Measurements from ENCODE around the gene CCDC88B. TPM values are rescaled to one million over a fixed set of nuclear protein-coding genes. Genes with fewer than 3 reads are reported as not detected.

Gene CCDC88B, protein sequence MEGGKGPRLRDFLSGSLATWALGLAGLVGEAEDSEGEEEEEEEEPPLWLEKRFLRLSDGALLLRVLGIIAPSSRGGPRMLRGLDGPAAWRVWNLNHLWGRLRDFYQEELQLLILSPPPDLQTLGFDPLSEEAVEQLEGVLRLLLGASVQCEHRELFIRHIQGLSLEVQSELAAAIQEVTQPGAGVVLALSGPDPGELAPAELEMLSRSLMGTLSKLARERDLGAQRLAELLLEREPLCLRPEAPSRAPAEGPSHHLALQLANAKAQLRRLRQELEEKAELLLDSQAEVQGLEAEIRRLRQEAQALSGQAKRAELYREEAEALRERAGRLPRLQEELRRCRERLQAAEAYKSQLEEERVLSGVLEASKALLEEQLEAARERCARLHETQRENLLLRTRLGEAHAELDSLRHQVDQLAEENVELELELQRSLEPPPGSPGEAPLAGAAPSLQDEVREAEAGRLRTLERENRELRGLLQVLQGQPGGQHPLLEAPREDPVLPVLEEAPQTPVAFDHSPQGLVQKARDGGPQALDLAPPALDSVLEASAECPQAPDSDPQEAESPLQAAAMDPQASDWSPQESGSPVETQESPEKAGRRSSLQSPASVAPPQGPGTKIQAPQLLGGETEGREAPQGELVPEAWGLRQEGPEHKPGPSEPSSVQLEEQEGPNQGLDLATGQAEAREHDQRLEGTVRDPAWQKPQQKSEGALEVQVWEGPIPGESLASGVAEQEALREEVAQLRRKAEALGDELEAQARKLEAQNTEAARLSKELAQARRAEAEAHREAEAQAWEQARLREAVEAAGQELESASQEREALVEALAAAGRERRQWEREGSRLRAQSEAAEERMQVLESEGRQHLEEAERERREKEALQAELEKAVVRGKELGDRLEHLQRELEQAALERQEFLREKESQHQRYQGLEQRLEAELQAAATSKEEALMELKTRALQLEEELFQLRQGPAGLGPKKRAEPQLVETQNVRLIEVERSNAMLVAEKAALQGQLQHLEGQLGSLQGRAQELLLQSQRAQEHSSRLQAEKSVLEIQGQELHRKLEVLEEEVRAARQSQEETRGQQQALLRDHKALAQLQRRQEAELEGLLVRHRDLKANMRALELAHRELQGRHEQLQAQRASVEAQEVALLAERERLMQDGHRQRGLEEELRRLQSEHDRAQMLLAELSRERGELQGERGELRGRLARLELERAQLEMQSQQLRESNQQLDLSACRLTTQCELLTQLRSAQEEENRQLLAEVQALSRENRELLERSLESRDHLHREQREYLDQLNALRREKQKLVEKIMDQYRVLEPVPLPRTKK (N-terminal part only)
- polyA plus RNA-seq (ENCODE audit: insufficient read length in 3 of 3) = 1 to 10 TPM; 1.7 to 2.0 (median 1.8) TPM

DNA sequence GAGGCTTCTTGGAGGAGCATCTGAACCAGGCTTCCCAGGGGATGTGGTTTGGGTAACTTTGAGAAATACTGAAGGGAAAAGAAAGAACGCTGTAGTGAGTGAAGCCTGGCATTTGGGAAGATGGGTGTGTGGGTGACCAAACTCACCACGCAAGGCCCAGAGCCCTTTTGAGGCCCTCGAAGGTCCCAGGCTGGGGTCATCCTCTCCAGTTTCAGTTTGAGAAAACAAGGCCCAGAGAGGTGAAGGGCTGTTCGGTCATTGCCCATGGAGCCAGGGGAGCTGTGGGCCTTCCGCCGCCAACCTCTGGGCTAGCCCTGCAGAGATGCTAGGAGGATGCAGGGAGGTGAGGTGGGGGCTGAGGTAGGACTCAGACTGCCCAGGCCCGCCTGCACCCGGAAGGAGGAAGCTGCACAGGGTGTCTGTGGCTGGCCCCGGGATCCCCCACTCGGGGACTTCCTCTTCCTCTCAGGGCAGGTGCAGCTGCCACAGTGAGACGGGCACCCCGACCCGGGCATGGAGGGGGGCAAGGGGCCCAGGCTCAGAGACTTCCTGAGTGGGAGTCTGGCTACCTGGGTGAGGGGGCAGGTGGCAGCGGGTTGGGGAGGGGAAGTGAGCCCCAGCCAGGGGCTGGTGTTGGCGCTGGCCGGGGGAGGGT, at the start of gene CCDC88B:
CCDC88B (plus strand) TSS at position 451 of the 655 bp plus-strand sequence; CDS start at position 514, 63 bp downstream.
- DNase-seq (ENCODE audit: low read depth in 3 of 3, low spot score in 2 of 3) = no peak

DNA sequence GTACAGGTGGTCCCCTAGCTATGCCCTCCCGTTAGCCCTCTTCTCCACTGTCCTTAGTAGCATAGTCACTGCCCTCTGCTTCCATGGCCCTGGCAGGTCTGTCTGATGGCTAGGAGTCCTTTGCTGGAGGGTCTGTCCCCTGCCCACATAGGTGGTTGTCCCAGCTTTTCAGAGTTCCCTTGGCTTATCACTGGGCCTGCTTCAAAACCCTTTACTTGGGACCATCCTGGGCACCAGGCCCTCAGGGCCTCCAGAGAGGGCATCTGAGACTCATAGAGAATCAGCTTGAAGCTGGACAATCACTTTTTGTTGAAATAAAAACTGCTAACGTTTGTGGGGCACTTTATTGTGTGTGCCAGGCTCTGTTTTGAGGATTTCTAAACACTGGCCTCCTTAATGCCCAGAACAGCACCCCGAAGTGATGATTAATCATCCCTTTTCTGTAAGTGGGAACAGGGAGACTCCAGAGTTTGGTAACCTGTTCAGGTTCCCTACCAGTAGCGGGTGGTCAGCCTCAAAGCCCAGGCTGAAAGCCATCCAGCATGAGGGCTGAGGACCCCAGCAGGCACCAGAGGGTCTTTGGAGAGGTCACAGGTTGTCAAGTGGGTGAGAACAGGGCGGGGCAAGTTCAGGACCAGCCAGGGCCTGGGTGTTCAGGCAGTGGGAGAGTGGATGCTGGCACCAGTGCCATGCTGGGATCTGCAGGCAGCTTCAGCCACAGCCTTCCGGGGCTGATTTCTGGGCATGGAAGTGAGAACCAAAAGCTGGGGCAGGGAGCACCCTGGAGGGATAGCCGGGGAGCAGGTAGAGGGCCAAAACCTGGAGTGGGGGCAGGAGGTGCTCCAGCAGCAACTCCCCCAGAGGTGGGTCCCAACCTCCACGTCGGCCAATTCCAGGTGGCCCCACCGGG, 49.4 kb upstream of the CCDC88B start:
- DNase-seq (ENCODE audit: low read depth in 3 of 3, low spot score in 2 of 3) = no peak

DNA sequence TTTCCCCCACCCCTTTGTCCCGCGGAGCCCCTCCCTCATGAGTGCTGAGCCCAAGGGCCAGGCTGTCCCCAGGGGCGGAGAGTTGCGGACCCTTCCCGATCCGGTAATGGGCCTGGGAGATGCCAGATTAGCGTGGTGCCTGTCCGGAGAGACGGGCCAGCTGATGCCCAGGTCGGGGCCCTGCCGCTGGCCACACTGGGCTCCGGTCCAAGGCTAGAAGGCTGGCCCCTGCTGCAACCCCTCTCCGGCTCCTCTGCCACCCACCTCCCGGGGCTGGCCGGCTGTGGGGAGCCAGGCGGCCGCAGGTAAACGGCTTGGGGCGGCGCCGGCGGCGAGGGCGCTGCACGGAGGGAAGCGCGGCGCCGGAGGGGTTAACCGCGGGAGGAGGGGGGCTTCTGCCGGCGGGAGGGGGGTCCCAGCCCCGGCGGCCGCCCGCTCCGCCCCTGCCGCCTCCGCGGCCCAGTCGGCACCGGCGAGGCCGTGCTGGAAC, 48.7 kb upstream of the CCDC88B start, which contains the start of gene KCNK4:
KCNK4 (plus strand) TSS at position 41 of the 490 bp plus-strand sequence. CDS start 1,717 bp downstream, outside the sequence.
- DNase-seq (ENCODE audit: low read depth in 3 of 3, low spot score in 2 of 3) = no peak

DNA sequence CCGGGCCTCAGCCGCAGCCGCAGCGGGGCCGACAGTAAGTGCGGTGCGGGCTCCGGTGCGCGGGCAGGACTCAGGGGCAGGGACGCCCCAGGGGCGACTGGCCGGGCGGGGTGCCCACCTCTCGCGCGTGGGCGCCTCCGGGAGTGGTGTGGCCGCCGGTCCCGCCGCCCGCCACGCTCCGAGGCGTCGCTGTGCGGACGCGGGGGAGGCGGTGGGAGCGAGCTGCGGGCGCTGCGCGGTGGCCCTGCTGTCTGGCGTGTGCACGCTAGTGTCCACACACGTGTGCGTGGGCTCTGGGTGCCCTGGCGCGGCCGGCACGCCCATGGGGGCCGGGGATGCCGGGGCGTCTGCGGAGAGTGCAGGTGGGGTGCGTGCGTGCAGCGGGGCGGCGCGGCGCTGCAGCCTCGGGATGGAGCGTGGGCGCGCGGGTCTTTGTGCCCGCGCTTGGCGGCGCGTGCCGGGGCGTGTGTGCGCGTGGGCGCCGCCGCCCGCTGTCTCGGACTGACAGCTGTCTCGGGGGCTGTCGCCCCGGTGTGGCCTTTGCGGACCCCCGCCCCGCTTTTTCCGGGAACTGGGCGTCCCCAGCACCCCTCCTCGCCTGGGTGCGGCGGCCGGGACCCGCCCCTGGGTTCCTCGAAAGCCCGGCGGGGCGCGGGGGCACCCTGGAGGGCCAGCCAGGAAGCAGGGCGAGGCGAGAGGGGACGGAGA, 48.1 kb upstream of the CCDC88B start:
- no peak for DNase-seq (ENCODE audit: low read depth in 3 of 3, low spot score in 2 of 3)

DNA sequence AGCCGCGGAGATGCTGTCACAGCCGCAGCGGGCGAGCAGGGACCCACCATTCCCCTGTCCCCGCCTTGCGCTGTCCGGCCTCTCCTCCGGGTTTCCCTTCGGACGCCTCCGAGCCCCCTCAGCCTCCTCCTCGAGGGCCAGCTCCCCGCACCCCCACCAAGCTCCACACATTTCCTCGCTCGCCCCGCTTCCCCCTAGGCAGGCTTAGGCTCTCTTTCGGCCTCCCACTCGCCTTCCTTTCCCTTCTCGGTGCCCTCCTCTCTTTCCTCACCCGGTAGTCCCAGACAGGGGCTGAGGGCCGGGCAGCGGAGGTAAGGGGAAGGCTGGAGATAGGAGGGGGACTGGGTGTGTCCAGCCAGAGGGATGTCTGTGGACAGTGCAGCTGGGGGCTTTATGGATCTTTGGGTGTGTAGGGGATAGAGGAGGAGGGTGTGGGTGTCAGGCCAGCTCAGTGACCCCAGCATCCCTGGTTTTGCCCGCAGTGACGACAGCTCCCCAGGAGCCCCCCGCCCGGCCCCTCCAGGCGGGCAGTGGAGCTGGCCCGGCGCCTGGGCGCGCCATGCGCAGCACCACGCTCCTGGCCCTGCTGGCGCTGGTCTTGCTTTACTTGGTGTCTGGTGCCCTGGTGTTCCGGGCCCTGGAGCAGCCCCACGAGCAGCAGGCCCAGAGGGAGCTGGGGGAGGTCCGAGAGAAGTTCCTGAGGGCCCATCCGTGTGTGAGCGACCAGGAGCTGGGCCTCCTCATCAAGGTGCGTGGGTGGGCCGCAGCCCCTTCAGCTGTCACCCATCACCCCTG, 47.3 kb upstream of the CCDC88B start:
- DNase-seq (ENCODE audit: low read depth in 3 of 3, low spot score in 2 of 3) = no peak

DNA sequence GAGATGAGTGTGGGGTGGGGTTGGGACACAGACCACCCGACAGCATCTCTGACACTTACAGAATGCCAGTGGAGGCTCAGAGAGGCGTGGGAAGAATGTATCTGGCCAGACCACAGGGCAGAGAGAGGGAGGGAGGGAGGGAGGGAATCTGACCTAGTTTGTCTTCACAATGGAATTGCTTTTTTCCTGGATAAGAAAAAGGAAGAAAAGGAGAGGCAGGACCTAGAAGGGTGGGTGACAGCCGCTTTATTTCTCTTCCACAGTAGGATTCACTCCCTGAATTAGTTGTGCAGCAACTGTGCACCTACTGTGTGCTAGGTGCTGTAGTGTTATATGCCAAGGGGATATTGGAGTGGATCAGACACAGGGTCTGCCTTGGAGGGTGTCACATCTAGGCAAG, 45.2 kb upstream of the CCDC88B start:
- DNase-seq (ENCODE audit: low read depth in 3 of 3, low spot score in 2 of 3) = no peak

DNA sequence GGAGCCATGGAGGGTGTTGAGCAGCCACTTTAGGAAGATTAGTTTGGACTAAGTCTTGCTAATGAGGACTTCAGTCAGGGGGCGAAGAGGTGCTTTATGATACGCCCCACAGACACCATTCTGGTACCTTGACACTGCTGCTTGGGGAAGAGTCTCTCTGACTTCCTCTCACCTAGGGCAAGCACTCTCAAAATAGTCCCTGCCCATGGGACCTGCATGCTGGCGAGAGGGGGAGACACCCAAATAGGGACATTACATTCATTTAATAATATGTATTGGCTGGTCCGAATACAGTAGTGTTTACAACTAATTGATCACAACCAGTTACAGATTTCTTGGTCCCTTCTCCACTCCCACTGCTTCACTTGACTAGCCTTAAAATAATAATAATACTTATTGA, 44.2 kb upstream of the CCDC88B start:
- DNase-seq (ENCODE audit: low read depth in 3 of 3, low spot score in 2 of 3) = no peak

DNA sequence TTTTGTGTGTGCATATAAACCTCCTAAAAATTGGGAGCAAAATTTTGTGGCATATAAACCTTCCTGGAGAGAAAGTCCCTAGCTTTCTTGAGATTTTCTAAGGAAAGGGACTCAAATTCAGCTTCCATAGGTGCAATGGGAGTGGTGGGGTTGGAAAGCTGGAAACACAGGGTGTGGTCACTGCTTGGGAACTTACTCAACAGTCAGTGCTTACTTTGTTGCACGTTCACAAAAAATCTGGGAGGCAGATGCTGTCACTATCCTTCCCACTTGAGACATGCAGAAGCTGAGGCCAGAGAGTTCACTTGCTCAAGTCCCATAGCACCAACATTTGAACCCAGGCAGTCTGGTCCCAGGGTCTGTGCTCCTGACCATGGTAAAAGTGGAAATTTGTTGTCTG, 43.8 kb upstream of the CCDC88B start:
- DNase-seq (ENCODE audit: low read depth in 3 of 3, low spot score in 2 of 3) = no peak

DNA sequence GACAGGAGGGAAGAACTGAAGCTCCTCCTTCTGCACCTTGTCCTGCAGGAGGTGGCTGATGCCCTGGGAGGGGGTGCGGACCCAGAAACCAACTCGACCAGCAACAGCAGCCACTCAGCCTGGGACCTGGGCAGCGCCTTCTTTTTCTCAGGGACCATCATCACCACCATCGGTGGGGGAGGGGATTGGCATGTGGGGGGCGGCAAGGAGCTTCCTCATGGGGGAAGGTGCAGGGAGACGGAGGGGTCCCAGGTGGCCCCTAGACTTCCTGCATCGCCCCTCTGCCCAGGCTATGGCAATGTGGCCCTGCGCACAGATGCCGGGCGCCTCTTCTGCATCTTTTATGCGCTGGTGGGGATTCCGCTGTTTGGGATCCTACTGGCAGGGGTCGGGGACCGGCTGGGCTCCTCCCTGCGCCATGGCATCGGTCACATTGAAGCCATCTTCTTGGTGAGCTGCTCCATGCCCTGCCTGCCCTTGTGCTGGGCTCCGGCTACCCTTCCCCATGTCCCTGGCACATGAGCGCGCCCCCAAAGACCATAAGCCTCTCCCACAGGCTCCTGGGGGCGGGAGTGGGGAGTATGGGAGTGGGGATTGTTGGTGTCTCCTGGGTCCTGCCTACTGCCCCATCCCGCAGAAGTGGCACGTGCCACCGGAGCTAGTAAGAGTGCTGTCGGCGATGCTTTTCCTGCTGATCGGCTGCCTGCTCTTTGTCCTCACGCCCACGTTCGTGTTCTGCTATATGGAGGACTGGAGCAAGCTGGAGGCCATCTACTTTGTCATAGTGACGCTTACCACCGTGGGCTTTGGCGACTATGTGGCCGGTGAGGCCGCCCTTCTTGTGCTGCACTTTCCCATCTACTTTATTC, 42.9 kb upstream of the CCDC88B start:
- DNase-seq (ENCODE audit: low read depth in 3 of 3, low spot score in 2 of 3) = no peak

DNA sequence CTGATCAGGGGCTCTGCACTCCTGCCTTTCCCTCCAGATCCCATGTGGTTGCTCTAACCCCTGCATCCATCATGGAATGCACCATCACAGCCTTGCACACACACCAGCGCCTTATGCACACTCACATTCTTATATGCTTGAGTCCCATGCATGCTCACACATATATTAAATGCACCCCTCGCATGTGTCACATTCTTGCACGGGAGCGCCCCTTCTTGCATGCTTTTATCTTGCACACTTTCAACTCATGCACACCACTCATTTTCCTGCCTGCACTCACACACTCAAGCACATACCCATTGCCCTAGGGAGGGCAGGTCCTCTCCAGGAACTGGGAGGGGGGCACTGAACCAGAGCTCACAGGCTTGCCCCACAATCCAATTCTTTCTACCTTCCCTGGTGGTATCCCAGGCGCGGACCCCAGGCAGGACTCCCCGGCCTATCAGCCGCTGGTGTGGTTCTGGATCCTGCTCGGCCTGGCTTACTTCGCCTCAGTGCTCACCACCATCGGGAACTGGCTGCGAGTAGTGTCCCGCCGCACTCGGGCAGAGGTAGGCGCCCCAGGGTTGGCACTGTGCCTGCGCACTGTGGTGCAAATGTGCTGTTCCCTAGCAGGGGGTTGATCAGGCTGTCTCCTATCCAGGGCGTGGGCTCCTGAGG, 42.2 kb upstream of the CCDC88B start:
- DNase-seq (ENCODE audit: low read depth in 3 of 3, low spot score in 2 of 3) = no peak

DNA sequence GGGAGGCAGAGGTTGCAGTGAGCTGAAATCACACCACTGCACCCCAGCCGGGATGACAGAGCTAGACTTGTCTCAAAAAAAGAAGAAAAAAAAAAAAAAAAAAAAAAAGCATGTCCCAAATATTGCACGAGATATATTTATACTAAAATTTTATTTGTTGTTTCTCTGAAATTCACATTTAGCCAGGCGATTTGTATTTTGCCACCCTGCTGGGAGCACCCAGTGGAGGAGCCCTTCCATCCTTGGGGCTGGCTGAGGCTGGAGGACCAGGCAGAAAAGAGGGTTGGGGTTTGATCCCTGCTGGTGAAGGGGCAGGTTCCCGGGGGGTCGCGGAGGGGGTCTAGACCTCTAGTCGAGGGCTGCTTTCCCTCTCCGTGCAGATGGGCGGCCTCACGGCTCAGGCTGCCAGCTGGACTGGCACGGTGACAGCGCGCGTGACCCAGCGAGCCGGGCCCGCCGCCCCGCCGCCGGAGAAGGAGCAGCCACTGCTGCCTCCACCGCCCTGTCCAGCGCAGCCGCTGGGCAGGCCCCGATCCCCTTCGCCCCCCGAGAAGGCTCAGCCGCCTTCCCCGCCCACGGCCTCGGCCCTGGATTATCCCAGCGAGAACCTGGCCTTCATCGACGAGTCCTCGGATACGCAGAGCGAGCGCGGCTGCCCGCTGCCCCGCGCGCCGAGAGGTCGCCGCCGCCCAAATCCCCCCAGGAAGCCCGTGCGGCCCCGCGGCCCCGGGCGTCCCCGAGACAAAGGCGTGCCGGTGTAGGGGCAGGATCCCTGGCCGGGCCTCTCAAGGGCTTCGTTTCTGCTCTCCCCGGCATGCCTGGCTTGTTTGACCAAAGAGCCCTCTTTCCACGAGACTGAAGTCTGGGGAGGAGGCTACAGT, 40.8 kb upstream of the CCDC88B start:
- DNase-seq (ENCODE audit: low read depth in 3 of 3, low spot score in 2 of 3) = no peak

DNA sequence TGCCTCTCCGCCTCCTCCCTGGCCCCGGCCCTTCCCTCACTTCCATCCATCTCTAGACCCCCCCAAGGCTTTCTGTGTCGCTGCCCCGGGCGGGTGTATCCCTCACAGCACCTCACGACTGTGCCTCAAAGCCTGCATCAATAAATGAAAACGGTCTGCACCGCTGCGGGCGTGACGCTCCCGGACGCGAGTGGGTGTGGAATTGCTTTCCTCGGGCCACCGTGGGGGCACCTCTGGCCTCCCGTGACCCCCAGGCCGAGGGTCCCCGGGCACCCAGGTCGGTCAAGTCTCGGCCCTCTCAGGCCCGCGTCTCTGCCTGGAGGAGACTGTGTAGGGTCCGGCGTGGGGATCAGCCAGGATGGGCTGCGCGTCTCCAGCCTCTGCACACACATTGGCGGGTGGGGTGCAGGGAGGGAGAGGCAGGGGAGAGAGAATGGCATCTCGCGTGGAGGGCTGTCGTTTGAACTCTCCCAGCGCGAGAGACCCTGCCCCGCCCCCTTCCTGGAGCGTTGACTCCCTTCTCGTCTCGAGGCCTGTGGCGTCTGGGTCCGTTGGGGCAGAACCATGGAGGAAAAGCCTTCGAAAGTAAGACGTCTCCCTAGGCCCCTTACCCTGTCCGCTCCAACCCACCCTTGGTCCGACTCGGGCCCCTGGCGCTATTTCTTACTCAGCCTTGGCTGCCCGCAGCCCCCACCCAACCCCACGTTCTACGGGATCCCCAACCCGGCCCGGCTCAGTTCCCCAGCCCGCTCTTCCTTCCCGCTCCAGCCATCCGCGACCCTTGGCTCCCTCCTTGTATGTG, 40.0 kb upstream of the CCDC88B start, which contains the start of gene CATSPERZ:
CATSPERZ (plus strand) TSS at position 512 of the 802 bp plus-strand sequence; CDS start at position 565, 53 bp downstream.
- no peak for DNase-seq (ENCODE audit: low read depth in 3 of 3, low spot score in 2 of 3)

DNA sequence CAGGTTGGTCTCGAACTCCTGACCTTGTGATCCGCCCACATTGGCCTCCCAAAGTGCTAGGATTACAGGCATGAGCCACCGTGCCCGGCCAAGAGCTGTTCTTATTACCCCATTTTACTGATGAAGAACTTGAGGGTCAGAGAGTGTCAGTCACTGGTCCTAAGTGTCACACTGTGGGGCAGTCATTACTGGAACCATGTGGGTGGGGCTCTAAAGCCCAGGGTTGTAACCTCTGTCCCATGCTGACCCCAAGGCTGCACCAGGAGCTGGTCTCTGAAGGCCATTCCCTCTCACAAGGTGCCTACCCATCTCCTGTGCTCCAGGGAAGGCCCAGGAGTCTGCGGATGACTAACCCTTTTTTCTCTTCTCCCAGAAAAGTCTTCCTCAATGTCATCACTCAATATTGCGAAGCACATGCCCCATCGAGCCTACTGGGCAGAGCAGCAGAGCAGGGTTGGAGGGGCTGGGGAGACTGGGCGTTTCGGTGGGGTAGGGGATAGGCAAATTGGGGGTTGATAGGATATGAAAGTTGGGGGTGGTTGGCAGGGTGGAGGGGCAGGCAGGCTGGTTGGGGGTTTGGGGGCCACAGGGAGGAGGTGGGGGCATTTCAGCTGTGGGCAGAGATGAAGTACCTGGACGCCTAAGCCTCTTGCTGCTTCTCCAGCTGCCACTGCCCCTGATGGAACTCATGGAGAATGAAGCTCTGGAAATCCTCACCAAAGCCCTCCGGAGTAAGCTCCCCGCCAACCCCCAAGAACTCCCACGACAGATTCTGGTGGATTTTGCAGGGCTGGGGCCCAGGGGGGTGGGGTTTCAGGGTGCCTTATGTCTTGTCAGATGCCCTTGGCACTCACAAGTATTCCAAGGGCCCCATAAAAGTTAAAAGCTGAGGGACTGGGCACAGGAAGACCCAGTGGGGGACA, 36.6 kb upstream of the CCDC88B start:
- DNase-seq (ENCODE audit: low read depth in 3 of 3, low spot score in 2 of 3) = no peak
